ENCODE measurements around the gene ERBB2.

The ERBB2 gene

DNA sequence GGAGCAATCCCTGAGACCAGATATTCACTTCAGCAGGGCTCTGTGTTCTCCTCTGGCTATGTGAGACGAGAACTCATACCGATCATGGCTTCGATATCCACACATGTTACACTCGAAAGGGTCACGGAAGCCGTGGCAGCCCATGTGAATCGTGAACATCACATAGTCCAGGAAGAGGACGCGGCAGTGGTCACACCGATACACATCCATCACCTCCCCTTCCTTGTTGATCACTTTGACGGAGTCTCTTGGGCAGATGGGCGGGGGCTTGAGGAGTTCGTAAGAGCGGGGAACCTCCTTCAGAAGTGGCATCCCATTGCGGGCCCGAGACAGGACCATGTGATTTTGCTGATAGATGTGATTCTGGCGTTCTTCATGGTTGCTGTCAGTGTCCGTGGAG lies 65.9 kb downstream of the ERBB2 start:
- no peak for DNase-seq

DNA sequence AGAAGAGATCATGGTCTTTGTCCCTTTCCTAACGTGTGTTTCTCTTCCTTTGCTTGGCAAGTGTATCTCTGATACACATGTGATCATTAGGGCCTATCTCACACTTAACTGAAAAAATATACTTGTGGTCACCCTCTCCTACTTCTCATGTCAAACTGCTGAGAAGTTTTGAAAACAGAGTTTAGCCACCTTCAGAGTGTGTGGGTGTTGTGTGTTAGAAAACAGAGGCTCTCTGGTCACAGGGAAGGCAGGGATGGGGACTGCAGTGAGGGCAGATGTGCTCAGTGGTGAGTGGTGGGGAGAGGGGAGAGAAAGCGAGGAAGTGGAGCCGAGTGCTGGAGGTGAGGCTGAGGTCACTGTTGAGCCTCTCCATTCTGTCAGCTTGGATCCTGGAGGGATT lies 67.3 kb downstream of the ERBB2 start:
- no peak for DNase-seq

GRCh38 chr17:39769974-39770587 lies 70.2 kb downstream of the ERBB2 start:
- no peak for DNase-seq

DNA sequence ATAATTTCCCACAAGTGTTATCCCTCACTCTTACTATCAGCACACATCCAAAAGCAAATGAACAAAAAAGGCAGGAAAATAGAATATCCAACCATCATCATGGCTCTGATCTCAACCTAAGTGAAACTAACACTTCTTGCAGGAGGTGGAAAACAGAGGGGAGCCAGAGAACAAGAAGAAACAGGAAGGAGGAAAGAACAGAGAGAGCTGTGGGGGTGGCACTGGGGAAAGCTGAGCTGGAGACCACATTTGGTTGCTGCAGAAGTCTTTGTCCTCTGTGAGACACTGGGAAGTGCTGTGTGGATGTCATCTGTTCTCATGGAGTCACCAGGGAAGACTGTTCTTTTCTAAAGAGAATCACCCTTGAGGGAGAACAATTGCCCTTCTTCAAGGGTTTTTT lies 72.6 kb downstream of the ERBB2 start:
- no peak for DNase-seq

- no peak for DNase-seq
Measured at GRCh38 chr17:39772987-39773934, 73.4 kb downstream of the ERBB2 start.

DNA sequence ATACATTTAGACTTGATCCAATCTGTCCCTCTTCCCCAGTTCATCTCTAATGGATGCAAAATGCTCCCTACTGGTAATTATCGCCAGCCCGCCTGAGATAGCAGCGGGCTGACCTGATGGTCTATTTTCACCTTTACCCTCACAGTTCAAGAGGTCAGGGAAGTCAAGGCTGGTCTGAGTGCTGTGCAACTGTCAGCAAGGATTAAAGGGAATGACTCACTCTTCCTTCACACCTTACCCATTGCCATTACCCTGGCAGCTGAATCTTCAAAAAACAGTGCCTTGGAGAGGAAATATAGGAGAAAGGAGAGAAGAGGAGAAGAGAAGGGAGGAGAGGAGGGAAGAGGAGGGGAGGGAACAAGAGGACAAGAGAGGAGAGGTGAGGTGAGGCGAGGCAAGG lies 74.2 kb downstream of the ERBB2 start:
- no peak for DNase-seq

DNA sequence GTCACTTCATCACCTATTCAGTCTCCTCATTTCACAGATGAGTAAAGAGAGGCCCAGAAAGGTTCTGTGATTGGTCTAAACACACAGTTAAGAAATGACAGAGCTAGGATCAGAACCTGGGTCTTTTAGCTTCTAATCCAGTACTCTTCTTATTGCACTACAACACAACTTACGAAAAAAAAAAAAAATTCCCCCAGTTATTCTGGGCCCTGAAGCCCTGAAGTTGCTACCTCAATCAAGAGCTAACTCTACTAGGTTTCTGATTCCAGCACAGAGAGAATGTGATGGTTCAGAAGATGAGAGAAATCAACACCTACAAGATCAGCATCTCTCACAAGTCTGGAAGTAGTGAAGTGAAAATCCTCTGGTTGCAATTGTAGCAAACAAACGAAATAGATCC lies 75.2 kb downstream of the ERBB2 start:
- no peak for DNase-seq

DNA sequence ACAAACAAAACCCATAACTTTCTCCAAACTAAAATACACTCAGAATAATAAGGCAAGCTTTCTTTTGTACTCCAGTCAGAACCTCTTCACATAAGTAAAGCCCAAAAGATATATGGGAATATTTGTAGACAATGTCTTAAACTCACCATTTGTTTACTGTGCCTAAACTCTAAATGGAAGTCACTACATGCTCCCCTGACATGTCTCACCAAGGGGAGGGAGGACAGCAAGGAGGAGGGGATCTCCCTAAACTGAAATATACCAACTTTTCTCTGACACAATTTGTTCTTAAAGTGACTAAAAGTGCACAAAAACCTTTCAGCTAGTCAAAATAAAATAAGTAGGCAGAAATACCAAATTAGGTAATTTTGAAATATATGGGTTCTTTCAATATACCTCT lies 76.4 kb downstream of the ERBB2 start:
- DNase-seq, result no peak

DNA sequence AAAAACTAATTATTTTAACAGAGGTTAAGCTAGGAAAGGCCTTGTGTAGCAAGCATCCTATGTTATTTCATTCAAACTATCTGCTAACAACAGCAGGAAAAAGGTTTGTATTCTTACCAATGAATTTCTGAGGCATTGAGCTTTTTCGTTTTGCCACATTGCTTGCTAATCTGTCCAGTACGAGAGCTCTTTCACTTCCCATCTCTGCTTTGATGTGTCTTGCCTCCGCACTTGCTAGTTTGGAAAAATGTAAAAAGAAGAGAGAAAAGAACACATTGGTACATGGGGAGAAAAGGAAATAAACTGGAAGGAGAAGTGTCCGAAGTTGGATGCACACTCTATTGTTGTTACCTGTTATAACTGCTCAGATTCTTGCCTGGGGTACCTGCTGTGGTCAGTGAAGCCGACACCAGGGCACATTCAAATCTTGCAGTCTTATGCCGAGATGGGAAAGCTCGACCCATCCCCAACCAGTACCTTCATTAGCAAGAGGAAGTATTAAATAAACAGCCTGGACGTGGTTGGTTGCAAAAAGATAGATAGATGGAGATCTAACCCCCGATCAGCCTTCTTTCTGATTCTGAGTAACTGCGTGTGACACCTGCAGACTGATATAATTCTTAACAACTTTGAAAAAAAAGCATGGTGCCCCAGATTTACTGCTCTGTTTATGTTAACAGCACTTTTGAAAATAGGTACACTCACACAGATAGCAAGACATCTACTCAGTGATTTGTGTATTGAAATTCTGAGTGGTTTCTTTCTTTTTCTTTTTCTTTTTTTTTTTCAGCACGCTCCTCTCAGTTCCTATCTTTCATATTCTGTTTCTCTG lies 77.9 kb downstream of the ERBB2 start:
- no peak for DNase-seq
